Hepatocyte (in vitro differentiated cells): Measurements from ENCODE around the gene PTPRCAP. TPM values are rescaled to one million over a fixed set of nuclear protein-coding genes. Genes with fewer than 3 reads are reported as not detected.

ENCODE experiments used
- DNase-seq: peaks from one replicate; pipeline ENCODE4 v3.0.0-alpha.2; 2016; ENCODE audit warnings: low spot score
- H2AFZ ChIP-seq: fragments of 200-600 bp; sonication (generic); 2 replicates; pipeline ENCODE4 v1.6.0; 2016; ENCODE audit warnings: antibody characterized with exemption, mild to moderate bottlenecking
- H3K27ac ChIP-seq: fragments of 200-600 bp; sonication (generic); 2 replicates; pipeline ENCODE4 v1.5.1; 2016; ENCODE audit warnings: mild to moderate bottlenecking
- H3K27me3 ChIP-seq: fragments of 200-600 bp; sonication (generic); 2 replicates; pipeline ENCODE4 v1.6.1; 2016
- H3K36me3 ChIP-seq: fragments of 200-600 bp; sonication (generic); replicated peaks from 2 replicates; pipeline ENCODE4 v1.5.1; 2016; ENCODE audit warnings: low read depth; ENCODE audit not compliant: insufficient read depth
- H3K4me1 ChIP-seq: fragments of 200-600 bp; sonication (generic); 2 replicates; pipeline ENCODE4 v1.5.1; 2016; ENCODE audit warnings: mild to moderate bottlenecking, moderate library complexity; ENCODE audit not compliant: insufficient read depth
- H3K4me2 ChIP-seq: fragments of 200-600 bp; sonication (generic); 2 replicates; pipeline ENCODE4 v1.6.0; 2016
- H3K4me3 ChIP-seq: fragments of 200-600 bp; sonication (generic); 2 replicates; pipeline ENCODE4 v1.5.1; 2016; ENCODE audit warnings: mild to moderate bottlenecking
- H3K79me2 ChIP-seq: fragments of 200-600 bp; sonication (generic); 2 replicates; pipeline ENCODE4 v1.6.0; 2017; ENCODE audit warnings: mild to moderate bottlenecking
- H3K9me2 ChIP-seq: fragments of 200-600 bp; sonication (generic); replicated peaks from 2 replicates; pipeline ENCODE4 v1.6.0; 2017; ENCODE audit warnings: mild to moderate bottlenecking; ENCODE audit not compliant: insufficient read depth
- H3K9me3 ChIP-seq: fragments of 200-600 bp; sonication (generic); 2 replicates; pipeline ENCODE4 v1.5.1; 2016; ENCODE audit warnings: low read depth, mild to moderate bottlenecking
- H4K20me1 ChIP-seq: fragments of 200-600 bp; sonication (generic); 2 replicates; pipeline ENCODE4 v1.6.0; 2016; ENCODE audit warnings: mild to moderate bottlenecking; ENCODE audit not compliant: insufficient read depth, poor library complexity, severe bottlenecking
- CTCF ChIP-seq: fragments of 200-600 bp; sonication (generic); IDR thresholded peaks from 2 replicates; pipeline ENCODE4 v1.5.1; 2016; ENCODE audit warnings: antibody characterized with exemption, mild to moderate bottlenecking; ENCODE audit not compliant: poor library complexity
- EZH2 ChIP-seq: fragments of 200-600 bp; sonication (generic); IDR thresholded peaks from 2 replicates; pipeline ENCODE4 v1.6.1; 2016; ENCODE audit warnings: antibody characterized with exemption, mild to moderate bottlenecking, borderline replicate concordance
- EZH2phosphoT487 ChIP-seq: fragments of 200-600 bp; sonication (generic); IDR thresholded peaks from one replicate; pipeline ENCODE4 v1.6.1; 2018; ENCODE audit warnings: antibody characterized with exemption, mild to moderate bottlenecking, low read depth, moderate library complexity; ENCODE audit not compliant: unreplicated experiment, severe bottlenecking
- WGBS: methylation state at CpG from one replicate; pipeline ENCODE4 v1.1.6; 2016; ENCODE audit warnings: low lambda C conversion rate; ENCODE audit errors: missing lambda C conversion rate; 5-methylcytosine and 5-hydroxymethylcytosine counted together
- polyA plus RNA-seq: library from polyadenylated mRNA; unstranded; fragments of >200 nt; fragmentation: Nextera tagmentation; extraction: Ambion mirVana; gene quantifications from 2 replicates; pipeline ENCODE4 v1.2.1, GENCODE V29; 2016
- total RNA-seq: library from RNA; depleted of rRNA; stranded (reverse); fragments of >200 nt; gene quantifications from 2 replicates; pipeline ENCODE4 v1.2.3, GENCODE V29; 2014

Gene PTPRCAP
- total and polyA plus RNA-seq, 2 experiments from 2014 or later, result 1.0 to 2.5 TPM

- no peaks in the 10 kb centered on the region for H3K9me2 ChIP-seq
- H4K20me1 ChIP-seq, result no peaks in the 10 kb centered on the region
- H3K79me2 ChIP-seq, result peaks cover 20% of the 10 kb centered on the region
- H3K4me1 ChIP-seq, result peaks cover 7% of the 10 kb centered on the region
- DNase-seq, result no peak
- no peak overlapping the region for H3K27ac ChIP-seq
- whole genome bisulfite sequencing, result 92% methylated on average over 22 of the region's 22 CpGs
- H3K4me2 ChIP-seq, result no peak overlapping the region
- TF ChIP-seq EZH2, result no peak
- no peak for TF ChIP-seq CTCF
- no peak for TF ChIP-seq EZH2phosphoT487
- H2AFZ ChIP-seq, result no peak overlapping the region
- H3K27me3 ChIP-seq, result no peaks in the 10 kb centered on the region
- H3K9me3 ChIP-seq, result no peaks in the 10 kb centered on the region
- no peak overlapping the region for H3K4me3 ChIP-seq
- H3K36me3 ChIP-seq, result no peaks in the 10 kb centered on the region
Observed at GRCh38 chr11:67433536-67434394, 3.7 kb downstream of the PTPRCAP start.

GRCh38 chr11:67432655-67433349 is 4.7 kb downstream of the PTPRCAP start:
- Histone ChIP-seq H3K4me1 (peaks cover 7% of the 10 kb centered on the region), H3K9me3 (no peaks in the 10 kb centered on the region), H4K20me1 (no peaks in the 10 kb centered on the region), H3K4me2 (no peak overlapping the region), H3K79me2 (peaks cover 24% of the 10 kb centered on the region), H3K27ac (no peak overlapping the region), H3K36me3 (no peaks in the 10 kb centered on the region), H3K4me3 (no peak overlapping the region), H3K27me3 (no peaks in the 10 kb centered on the region), H2AFZ (no peak overlapping the region), H3K9me2 (no peaks in the 10 kb centered on the region)
- no peak for DNase-seq
- no peak for TF ChIP-seq CTCF
- TF ChIP-seq EZH2, result no peak
- TF ChIP-seq EZH2phosphoT487, result no peak
- WGBS, result 97% methylated on average over 22 of the region's 22 CpGs

- H3K4me2 ChIP-seq, result no peak overlapping the region
- H3K79me2 ChIP-seq, result peaks cover 24% of the 10 kb centered on the region
- 97% methylated on average over 24 of the region's 24 CpGs for WGBS
- peaks cover 10% of the 10 kb centered on the region for H3K4me1 ChIP-seq
- no peaks in the 10 kb centered on the region for H3K9me2 ChIP-seq
- H3K27me3 ChIP-seq, result no peaks in the 10 kb centered on the region
- DNase-seq, result no peak
- no peaks in the 10 kb centered on the region for H3K9me3 ChIP-seq
- H3K27ac ChIP-seq, result no peak overlapping the region
- H3K4me3 ChIP-seq, result no peak overlapping the region
- H4K20me1 ChIP-seq, result no peaks in the 10 kb centered on the region
- no peaks in the 10 kb centered on the region for H3K36me3 ChIP-seq
- TF ChIP-seq EZH2, result no peak
- no peak for TF ChIP-seq EZH2phosphoT487
- no peak for TF ChIP-seq CTCF
- H2AFZ ChIP-seq, result no peak overlapping the region
Observed at GRCh38 chr11:67431346-67432249, 5.9 kb downstream of the PTPRCAP start.
